Endothelial cell of umbilical vein (primary cell): Measurements from ENCODE around the gene RNF213. TPM values are rescaled to one million over a fixed set of nuclear protein-coding genes. Genes with fewer than 3 reads are reported as not detected.

ENCODE experiments used
- BruUV-seq: library from RNA; stranded (reverse); fragments of 400-500 nt; replicated peaks from 2 replicates; lab custom pipeline; 2021; lab: Mats Ljungman, UMichigan
- CTCF ChIA-PET: fragments of 300-600, 350-600 bp; sonication (Branson Sonifier 250); formaldehyde crosslinking; loops from one replicate; lab custom pipeline; 2021; ENCODE audit warnings: antibody characterized with exemption, inconsistent platforms; lab: Charles Lee
- POLR2A ChIA-PET: fragments of 300-600, 350-600 bp; sonication (Branson Sonifier 250); formaldehyde crosslinking; loops from one replicate; lab custom pipeline; 2021; ENCODE audit warnings: antibody characterized with exemption, inconsistent platforms; lab: Charles Lee
- DNase-seq: peaks from one replicate; pipeline ENCODE4 v3.0.0-alpha.2; 2011; ENCODE audit warnings: low read depth, low spot score
- FAIRE-seq: peaks from 2 replicates; lab custom pipeline; 2011; peaks lifted over from hg19 to GRCh38; lab: Jason Lieb, UNC
- H2AFZ ChIP-seq: 2 replicates; pipeline ENCODE4 v1.6.0; 2012; ENCODE audit warnings: low read depth, low read length, control low read depth, inconsistent platforms
- H3K27ac ChIP-seq: 2 replicates; pipeline ENCODE4 v1.5.1; 2011; ENCODE audit warnings: low read depth, mild to moderate bottlenecking, control low read depth, low read length, moderate library complexity; ENCODE audit not compliant: insufficient read depth
- H3K27me3 ChIP-seq, 2 experiments: 2 replicates each; pipeline versions ENCODE4 v1.6.0 to v1.6.1; 2011; ENCODE audit warnings: low read length in 2 of 2, mixed read lengths in 1 of 2; ENCODE audit not compliant: control insufficient read depth in 2 of 2, insufficient read depth in 2 of 2
- H3K36me3 ChIP-seq, 2 experiments: 2 replicates in 1 of 2; 3 replicates in 1 of 2; pipeline ENCODE4 v1.5.1; 2011; ENCODE audit warnings: low read length in 2 of 2, mild to moderate bottlenecking in 1 of 2, moderate library complexity in 1 of 2; ENCODE audit not compliant: control insufficient read depth in 2 of 2, insufficient read depth in 2 of 2; ENCODE audit errors: extremely low read depth in 1 of 2
- H3K4me1 ChIP-seq: 3 replicates; pipeline ENCODE4 v1.5.1; 2011; ENCODE audit warnings: mild to moderate bottlenecking, low read length; ENCODE audit not compliant: control insufficient read depth, insufficient read depth; ENCODE audit errors: extremely low read depth
- H3K4me2 ChIP-seq: 2 replicates; pipeline ENCODE4 v1.6.1; 2011; ENCODE audit warnings: low read length, control low read depth, mixed read lengths; ENCODE audit not compliant: insufficient read depth
- H3K4me3 ChIP-seq, 3 experiments: fragments of 200-600 bp in 1 of 3; sonication (generic), shearing (Covaris generic) in 1 of 3; replicated peaks in 1 of 3; 2 replicates each; pipeline ENCODE4 v1.5.1; 2011 to 2016; ENCODE audit warnings: control low read depth in 3 of 3, low read length in 3 of 3, mild to moderate bottlenecking in 2 of 3, inconsistent platforms in 1 of 3, low read depth in 1 of 3, moderate library complexity in 1 of 3; ENCODE audit not compliant: insufficient read depth in 1 of 3
- H3K79me2 ChIP-seq: 2 replicates; pipeline ENCODE4 v1.6.0; 2012; ENCODE audit warnings: low read length, inconsistent platforms; ENCODE audit not compliant: control insufficient read depth, insufficient read depth
- H3K9ac ChIP-seq: replicated peaks from 2 replicates; pipeline ENCODE3; 2011; ENCODE audit warnings: low read length, control low read depth; ENCODE audit not compliant: insufficient read depth; ENCODE audit errors: extremely low read depth
- H3K9me1 ChIP-seq: replicated peaks from 3 replicates; pipeline ENCODE4 v1.6.0; 2011; ENCODE audit warnings: mild to moderate bottlenecking, low read length; ENCODE audit not compliant: control insufficient read depth, insufficient read depth; ENCODE audit errors: extremely low read depth
- H3K9me3 ChIP-seq: replicated peaks from 2 replicates; pipeline ENCODE4 v1.5.1; 2012; ENCODE audit warnings: low read length, inconsistent platforms; ENCODE audit not compliant: control insufficient read depth, insufficient read depth
- H4K20me1 ChIP-seq: replicated peaks from 2 replicates; pipeline ENCODE3; 2011; ENCODE audit warnings: mild to moderate bottlenecking, low read length; ENCODE audit not compliant: control insufficient read depth, insufficient read depth; ENCODE audit errors: extremely low read depth
- CTCF ChIP-seq, 2 donors: IDR thresholded peaks; 1 replicate in 1 of 2; 2 replicates in 1 of 2; pipeline ENCODE4 v1.5.1; 2011; ENCODE audit warnings: low read length in 2 of 2, mild to moderate bottlenecking in 2 of 2, moderate library complexity in 2 of 2, control low read depth in 1 of 2, inconsistent platforms in 1 of 2, low read depth in 1 of 2; ENCODE audit not compliant: insufficient read depth in 1 of 2; ENCODE audit errors: extremely low read depth in 1 of 2
- EZH2 ChIP-seq: IDR thresholded peaks from 2 replicates; pipeline ENCODE4 v1.6.1; 2012; ENCODE audit warnings: borderline replicate concordance, low read depth, mild to moderate bottlenecking, moderate library complexity, low read length, inconsistent platforms; ENCODE audit not compliant: severe bottlenecking
- FOS ChIP-seq: IDR thresholded peaks from 2 replicates; pipeline ENCODE4 v1.6.1; 2011; ENCODE audit warnings: mild to moderate bottlenecking, low read length, moderate library complexity, borderline replicate concordance; ENCODE audit not compliant: insufficient read depth
- GATA2 ChIP-seq: IDR thresholded peaks from 2 replicates; pipeline ENCODE4 v1.7.0; 2011; ENCODE audit warnings: low read depth, mild to moderate bottlenecking, moderate library complexity, mixed read lengths, low read length; ENCODE audit not compliant: insufficient read length, insufficient read depth
- JUN ChIP-seq: IDR thresholded peaks from 2 replicates; pipeline ENCODE4 v1.6.1; 2011; ENCODE audit warnings: borderline replicate concordance, low read depth; ENCODE audit not compliant: insufficient read length, insufficient read depth
- MAX ChIP-seq: IDR thresholded peaks from 2 replicates; pipeline ENCODE4 v1.6.1; 2011; ENCODE audit not compliant: insufficient read depth, insufficient read length
- MYC ChIP-seq: IDR thresholded peaks from one replicate; pipeline ENCODE4 v1.6.1; 2011; ENCODE audit warnings: mild to moderate bottlenecking, low read depth, low read length
- POLR2A ChIP-seq: IDR thresholded peaks from 2 replicates; pipeline ENCODE4 v1.6.1; 2012; ENCODE audit warnings: low read depth, mild to moderate bottlenecking, control low read depth, low read length
- POLR2AphosphoS5 ChIP-seq: IDR thresholded peaks from 2 replicates; pipeline ENCODE4 v1.6.1; 2012; ENCODE audit warnings: low read depth, mild to moderate bottlenecking, control low read depth, low read length, moderate library complexity; ENCODE audit not compliant: insufficient read depth
- dilution Hi-C: fragments of 300-500 bp; cut with MboI; formaldehyde crosslinking; loops from one replicate; pipeline ENCODE4 v1.15.0; 2019; ENCODE audit warnings: low sequenced_read_pairs; ENCODE audit not compliant: extremely low pct_ligation_motif_present
- intact Hi-C: fragments of 100-400 bp; cut with micrococcal nuclease; formaldehyde crosslinking; loops from one replicate; pipeline ENCODE4 v1.10.0; 2022
- polyA plus RNA-seq, 4 experiments: library from polyadenylated mRNA; depleted of rRNA in 3 of 4; stranded (reverse) in 3 of 4; unstranded in 1 of 4; fragments of >200 nt; gene quantifications; 2 replicates each; pipeline versions ENCODE4 v1.2.1 to v1.2.3, GENCODE V29; 2011 to 2012; ENCODE audit warnings: missing spikeins in 1 of 4
- total RNA-seq: library from RNA; stranded (reverse); gene quantifications from 2 replicates; pipeline ENCODE4 v1.2.3, GENCODE V29; 2021

Gene RNF213
- total and polyA plus RNA-seq, 2 donors (not counting 3 experiments of a cell fraction or from before 2014, with no cell fraction given), result 36.5 to 116 TPM

- TF ChIP-seq POLR2A (no peak), GATA2 (no peak), POLR2AphosphoS5 (no peak), CTCF (IDR thresholded peaks at IDR 0.05; ENCODE audit: extremely low read depth in 1 of 2, insufficient read depth in 1 of 2, low read depth in 1 of 2, low read length in 2 of 2) (no peak), FOS (no peak), EZH2 (no peak), MAX (no peak), JUN (no peak), MYC (no peak)
- POLR2A ChIA-PET, result no interaction called here
- Histone ChIP-seq H3K4me2 (no peak overlapping the region), H3K27me3 (no peaks in the 10 kb centered on the region), H3K79me2 (no peaks in the 10 kb centered on the region), H3K9me1 (no peaks in the 10 kb centered on the region), H3K36me3 (peaks cover 0 to 6% of the 10 kb centered on the region in 2 experiments), H3K9ac (no peak overlapping the region), H3K4me1 (no peaks in the 10 kb centered on the region), H3K27ac (no peak overlapping the region), H3K4me3 (no peak overlapping the region), H2AFZ (no peak overlapping the region), H4K20me1 (no peaks in the 10 kb centered on the region), H3K9me3 (no peaks in the 10 kb centered on the region)
- no peak for FAIRE-seq
- BruUV-seq, result no TSS peak
- intact Hi-C loops, result loop anchor here (10.0 kb wide), 1 partner anchor 343 kb away; no protein-coding TSS in a partner anchor
- CTCF ChIA-PET, result interaction anchor here (1.3 kb wide), 1 partner anchor 560 kb away, joined by 3 read pairs; no protein-coding TSS in a partner anchor
- dilution Hi-C loops, result no loop called here
- DNase-seq, result no peak
Measured at GRCh38 chr17:80421381-80422090, 160.9 kb downstream of the RNF213 start.
